Activated T-helper 9 cell treated with anti-CD3 and anti-CD28 coated beads, Interleukin-2, amount 50 U/mL, for 16 hours (primary cell): ENCODE results near the gene ABCC6.
A peak's percentile ranks its signal among the peaks of the same experiment; 100 is the strongest.

Source experiments
- DNase-seq: peaks from one replicate; pipeline ENCODE4 v3.0.0-alpha.2; 2020; ENCODE audit warnings: low read depth

ABCC6 gene

GRCh38 chr16:16141784-16142396, 81.4 kb downstream of the ABCC6 start:
- DNase-seq = no peak

GRCh38 chr16:16141141-16141540, 82.2 kb downstream of the ABCC6 start:
- DNase-seq = no peak

DNA sequence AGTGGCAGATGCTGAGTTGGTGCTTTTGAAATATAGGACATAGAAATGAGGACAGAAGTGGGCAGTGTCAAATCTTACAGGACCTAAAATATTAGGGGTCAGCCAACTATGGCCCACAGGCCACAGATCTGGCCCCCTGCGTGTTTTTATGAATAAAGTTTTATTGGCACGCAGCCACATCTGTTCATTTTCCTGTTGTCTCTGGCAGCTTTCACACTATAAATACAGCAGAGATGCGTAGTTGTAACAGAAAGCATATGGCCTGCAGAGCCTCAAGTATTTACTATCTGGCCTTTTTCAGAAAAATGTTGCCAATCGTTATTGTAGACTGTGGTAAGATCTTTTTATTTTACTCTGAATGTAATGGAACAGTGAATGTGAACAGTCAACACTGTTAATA, 82.8 kb downstream of the ABCC6 start:
- DNase-seq = no peak

DNA sequence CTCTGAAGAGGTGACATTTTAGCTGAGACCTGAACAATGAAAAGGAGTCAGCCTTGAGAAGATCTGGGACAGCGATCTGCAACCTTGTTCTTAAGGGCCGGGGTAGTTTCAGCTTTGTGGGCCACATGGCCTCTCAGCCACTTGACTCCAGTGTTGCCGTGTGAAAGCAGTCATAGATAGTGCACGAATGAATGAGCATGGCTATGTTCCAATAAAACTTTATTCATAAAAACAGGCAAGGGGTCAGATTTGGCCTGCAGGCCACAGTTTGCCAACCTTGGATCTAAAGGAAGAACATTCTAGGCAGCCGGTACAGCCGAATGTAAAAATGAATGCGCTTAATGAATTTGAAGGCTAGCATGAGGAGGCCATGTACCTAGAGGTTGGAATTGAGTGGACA, 83.5 kb downstream of the ABCC6 start:
- no peak for DNase-seq

- no peak for DNase-seq
These were observed 84.2 kb downstream of the ABCC6 start for GRCh38 chr16:16139061-16139460.

DNA sequence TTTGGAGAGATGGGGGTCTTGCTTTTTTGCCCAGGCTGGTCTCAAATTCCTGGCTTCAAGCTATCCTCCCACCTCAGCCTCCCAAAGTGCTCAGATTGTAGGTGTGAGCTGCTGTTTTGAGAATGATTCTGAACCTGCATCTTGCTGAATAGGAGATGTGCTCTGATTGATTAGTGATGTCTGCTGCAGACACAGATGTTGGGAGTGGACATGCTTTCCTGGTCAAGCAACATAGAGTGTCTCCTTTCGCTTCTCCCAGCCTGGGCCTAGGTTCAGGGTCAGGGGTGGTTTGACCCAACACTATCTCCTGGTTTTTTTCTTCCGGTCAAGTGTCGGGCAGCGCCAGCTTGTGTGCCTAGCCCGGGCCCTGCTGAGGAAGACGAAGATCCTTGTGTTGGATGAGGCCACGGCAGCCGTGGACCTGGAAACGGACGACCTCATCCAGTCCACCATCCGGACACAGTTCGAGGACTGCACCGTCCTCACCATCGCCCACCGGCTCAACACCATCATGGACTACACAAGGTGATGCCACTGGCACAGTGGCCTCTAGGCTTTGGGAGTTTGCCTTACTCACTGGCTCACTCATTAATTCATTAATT, 85.2 kb downstream of the ABCC6 start:
- no peak for DNase-seq

GRCh38 chr16:16137110-16137509, 86.2 kb downstream of the ABCC6 start:
- no peak for DNase-seq

GRCh38 chr16:16136588-16136987, 86.7 kb downstream of the ABCC6 start:
- no peak for DNase-seq

GRCh38 chr16:16133943-16134604, 89.2 kb downstream of the ABCC6 start:
- no peak for DNase-seq

GRCh38 chr16:16131659-16132058, 91.6 kb downstream of the ABCC6 start:
- DNase-seq = no peak

DNA sequence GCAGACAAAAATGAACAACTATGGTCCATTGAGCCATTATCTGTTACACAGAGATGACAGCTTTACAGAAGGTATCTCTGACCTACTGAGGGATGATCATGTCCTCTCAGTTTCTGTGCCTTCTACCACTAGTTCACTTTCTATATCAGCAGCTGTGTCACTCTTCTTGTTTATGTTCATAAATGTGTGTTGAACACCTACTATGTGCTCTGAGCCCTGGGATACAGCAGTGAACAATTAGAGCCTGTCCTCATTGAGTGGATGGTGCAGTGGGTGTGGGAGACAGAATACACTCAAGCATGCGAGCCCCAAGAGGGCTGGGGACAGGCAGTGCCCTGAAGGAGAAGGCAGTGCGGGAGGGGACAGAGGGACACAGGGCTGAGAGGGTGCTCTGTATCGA, 92.1 kb downstream of the ABCC6 start:
- DNase-seq = no peak

DNA sequence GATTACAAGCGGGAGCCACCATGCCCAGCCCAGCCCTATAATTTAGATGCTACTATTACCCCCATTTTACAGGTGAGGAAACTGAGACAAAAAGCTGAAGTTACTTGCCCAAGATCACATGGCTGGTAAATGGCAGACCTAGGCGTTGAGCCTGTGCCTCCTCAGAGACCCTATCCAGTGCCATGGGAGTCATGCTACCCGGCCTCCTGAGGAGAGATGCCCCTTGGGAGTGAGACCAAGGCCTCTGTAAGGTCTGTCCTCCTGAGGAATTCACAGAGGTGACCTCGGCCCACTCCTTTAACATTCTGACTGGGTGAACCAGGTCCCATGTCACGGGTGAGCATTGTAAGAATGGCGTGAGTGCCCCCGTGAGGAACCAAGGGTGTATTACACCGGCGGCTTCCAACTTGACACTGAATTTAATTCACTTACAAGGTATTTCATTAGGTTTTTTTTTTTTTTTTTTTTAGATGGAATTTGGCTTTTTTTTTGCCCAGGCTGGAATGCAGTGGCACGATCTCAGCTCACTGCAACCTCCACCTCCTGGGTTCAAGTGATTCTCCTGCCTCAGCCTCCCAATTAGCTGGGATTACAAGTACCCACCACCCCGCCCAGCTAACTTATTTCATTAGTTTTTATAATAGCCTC, 95.7 kb downstream of the ABCC6 start:
- DNase-seq = peak; percentile 44

- DNase-seq = no peak
These were observed 96.4 kb downstream of the ABCC6 start for GRCh38 chr16:16126896-16127295.

GRCh38 chr16:16124974-16125373, 98.3 kb downstream of the ABCC6 start:
- DNase-seq = no peak

DNA sequence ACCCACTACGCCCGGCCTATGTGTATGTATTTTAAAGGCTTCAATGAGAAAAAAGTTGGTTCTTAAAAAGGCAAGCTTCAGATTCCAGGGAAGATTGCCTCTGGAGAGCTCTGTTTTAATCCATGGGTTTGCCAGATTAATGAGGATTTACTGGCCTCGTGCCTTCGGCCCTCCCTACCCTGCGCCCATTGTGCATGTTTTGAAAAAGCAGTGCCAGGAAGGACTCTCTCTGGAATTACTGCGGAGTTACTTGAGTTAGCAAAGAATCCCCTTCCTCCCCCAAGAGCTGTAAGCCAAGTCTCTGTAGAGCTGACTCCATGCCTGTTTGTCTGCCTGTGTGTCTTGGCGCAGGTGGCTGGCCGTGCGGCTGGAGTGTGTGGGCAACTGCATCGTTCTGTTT, 98.9 kb downstream of the ABCC6 start:
- no peak for DNase-seq

- DNase-seq = no peak
These were observed 101.0 kb downstream of the ABCC6 start for GRCh38 chr16:16122264-16122663.

DNA sequence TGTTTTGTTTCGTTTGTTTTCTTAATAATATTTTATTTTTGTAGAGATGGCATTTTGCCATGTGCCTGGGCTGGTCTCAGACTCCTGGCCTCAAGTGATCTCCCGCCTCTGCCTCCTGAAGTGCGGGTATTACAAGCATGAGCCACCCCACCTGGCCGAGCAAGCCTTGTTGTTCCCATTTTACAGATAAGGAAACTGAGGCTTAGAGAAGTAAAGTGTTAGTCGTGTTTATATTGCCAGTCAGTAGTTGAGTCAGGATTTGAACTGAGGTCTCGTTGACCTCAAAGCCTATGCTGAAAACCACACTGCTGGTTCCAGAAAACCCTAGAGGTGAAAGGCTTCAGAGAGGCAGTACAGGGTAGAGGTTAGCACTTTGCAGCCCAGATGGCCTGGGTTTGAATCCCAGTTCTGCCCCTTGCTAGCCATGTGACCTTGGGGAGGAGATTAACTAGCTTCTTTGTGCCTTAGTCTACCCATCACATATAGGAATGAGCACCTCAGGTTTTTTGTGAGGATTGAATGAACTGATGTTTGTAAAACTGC, 102.0 kb downstream of the ABCC6 start:
- no peak for DNase-seq

GRCh38 chr16:16120382-16121184, 102.7 kb downstream of the ABCC6 start:
- DNase-seq = no peak

DNA sequence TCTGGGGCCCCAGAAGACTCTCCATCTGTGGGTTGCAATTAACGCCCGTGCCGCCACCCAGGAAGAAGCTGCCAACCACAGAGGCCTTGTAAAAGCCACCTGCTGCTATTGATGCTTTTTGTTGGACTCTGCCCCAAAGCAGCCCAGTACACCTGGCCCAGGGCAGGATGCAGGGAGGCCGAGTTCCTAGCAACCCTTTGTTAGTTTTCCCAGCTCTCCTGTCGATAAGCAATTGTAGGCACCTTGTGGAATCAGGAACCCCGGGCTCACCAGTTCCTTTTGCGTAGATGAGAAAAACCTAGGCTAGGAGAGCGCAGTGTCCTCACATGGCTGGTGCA, 103.3 kb downstream of the ABCC6 start:
- no peak for DNase-seq

GRCh38 chr16:16118337-16118736, 105.0 kb downstream of the ABCC6 start:
- no peak for DNase-seq

GRCh38 chr16:16116841-16117240, 106.5 kb downstream of the ABCC6 start:
- DNase-seq = no peak

DNA sequence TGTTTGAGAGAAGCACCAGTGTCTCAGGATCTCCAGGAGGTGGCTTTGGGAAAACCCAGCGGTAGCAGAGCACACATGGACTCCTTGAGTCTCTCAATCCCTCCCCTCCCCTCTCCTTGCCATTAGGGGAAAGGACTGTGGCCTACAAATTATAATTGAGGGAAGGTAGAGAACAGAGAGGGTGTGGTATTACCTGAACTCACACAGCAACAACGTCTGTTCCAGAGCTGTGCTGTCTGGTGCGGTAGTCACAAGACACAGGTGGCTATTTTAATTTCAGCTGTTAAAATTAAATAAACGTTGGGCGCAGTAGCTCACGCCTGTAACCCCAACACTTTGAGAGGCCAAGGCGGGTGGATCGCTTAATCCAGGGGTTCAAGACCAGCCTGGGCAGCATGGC, 110.2 kb downstream of the ABCC6 start:
- no peak for DNase-seq
